ENCODE results near the gene GALNT18.

The GALNT18 gene

GRCh38 chr11:11525283-11525682 is 96.5 kb downstream of the GALNT18 start:
- no peak for DNase-seq

GRCh38 chr11:11524436-11525061 is 97.3 kb downstream of the GALNT18 start:
- DNase-seq: no peak

GRCh38 chr11:11522591-11522990 is 99.2 kb downstream of the GALNT18 start:
- no peak for DNase-seq

- DNase-seq: no peak
Observed at GRCh38 chr11:11521306-11522002, 100.4 kb downstream of the GALNT18 start.

GRCh38 chr11:11520231-11521015 is 101.4 kb downstream of the GALNT18 start:
- DNase-seq: no peak

- DNase-seq: no peak
Observed at GRCh38 chr11:11519184-11519583, 102.6 kb downstream of the GALNT18 start.

- DNase-seq: no peak
Observed at GRCh38 chr11:11514246-11514645, 107.6 kb downstream of the GALNT18 start.

- no peak for DNase-seq
Observed at GRCh38 chr11:11513422-11513821, 108.4 kb downstream of the GALNT18 start.

- no peak for DNase-seq
Observed at GRCh38 chr11:11512929-11513328, 108.9 kb downstream of the GALNT18 start.

GRCh38 chr11:11512502-11512901 is 109.3 kb downstream of the GALNT18 start:
- DNase-seq: no peak

- DNase-seq: no peak
Observed at GRCh38 chr11:11512090-11512489, 109.7 kb downstream of the GALNT18 start.

GRCh38 chr11:11510939-11511338 is 110.9 kb downstream of the GALNT18 start:
- DNase-seq: peak; percentile 55

GRCh38 chr11:11505692-11506091 is 116.1 kb downstream of the GALNT18 start:
- DNase-seq: no peak

GRCh38 chr11:11505190-11505589 is 116.6 kb downstream of the GALNT18 start:
- DNase-seq: peak; percentile 56

GRCh38 chr11:11504071-11504470 is 117.7 kb downstream of the GALNT18 start:
- no peak for DNase-seq

- no peak for DNase-seq
Observed at GRCh38 chr11:11502263-11502861, 119.4 kb downstream of the GALNT18 start.

- DNase-seq: no peak
Observed at GRCh38 chr11:11501546-11502262, 120.1 kb downstream of the GALNT18 start.

- DNase-seq: no peak
Observed at GRCh38 chr11:11500744-11501487, 120.9 kb downstream of the GALNT18 start.

- no peak for DNase-seq
Observed at GRCh38 chr11:11499300-11499699, 122.5 kb downstream of the GALNT18 start.

GRCh38 chr11:11498195-11498594 is 123.6 kb downstream of the GALNT18 start:
- DNase-seq: no peak

GRCh38 chr11:11496879-11497278 is 124.9 kb downstream of the GALNT18 start:
- DNase-seq: no peak

- no peak for DNase-seq
Observed at GRCh38 chr11:11494348-11494747, 127.5 kb downstream of the GALNT18 start.

All from kidney glomerular epithelial cell (primary cell).